ENCODE measurements around the gene RFTN2. TPM values are rescaled to one million over a fixed set of nuclear protein-coding genes. Genes with fewer than 3 reads are reported as not detected.

RFTN2 gene
- total RNA-seq, 1 experiment from 2014 or later = not detected

DNA sequence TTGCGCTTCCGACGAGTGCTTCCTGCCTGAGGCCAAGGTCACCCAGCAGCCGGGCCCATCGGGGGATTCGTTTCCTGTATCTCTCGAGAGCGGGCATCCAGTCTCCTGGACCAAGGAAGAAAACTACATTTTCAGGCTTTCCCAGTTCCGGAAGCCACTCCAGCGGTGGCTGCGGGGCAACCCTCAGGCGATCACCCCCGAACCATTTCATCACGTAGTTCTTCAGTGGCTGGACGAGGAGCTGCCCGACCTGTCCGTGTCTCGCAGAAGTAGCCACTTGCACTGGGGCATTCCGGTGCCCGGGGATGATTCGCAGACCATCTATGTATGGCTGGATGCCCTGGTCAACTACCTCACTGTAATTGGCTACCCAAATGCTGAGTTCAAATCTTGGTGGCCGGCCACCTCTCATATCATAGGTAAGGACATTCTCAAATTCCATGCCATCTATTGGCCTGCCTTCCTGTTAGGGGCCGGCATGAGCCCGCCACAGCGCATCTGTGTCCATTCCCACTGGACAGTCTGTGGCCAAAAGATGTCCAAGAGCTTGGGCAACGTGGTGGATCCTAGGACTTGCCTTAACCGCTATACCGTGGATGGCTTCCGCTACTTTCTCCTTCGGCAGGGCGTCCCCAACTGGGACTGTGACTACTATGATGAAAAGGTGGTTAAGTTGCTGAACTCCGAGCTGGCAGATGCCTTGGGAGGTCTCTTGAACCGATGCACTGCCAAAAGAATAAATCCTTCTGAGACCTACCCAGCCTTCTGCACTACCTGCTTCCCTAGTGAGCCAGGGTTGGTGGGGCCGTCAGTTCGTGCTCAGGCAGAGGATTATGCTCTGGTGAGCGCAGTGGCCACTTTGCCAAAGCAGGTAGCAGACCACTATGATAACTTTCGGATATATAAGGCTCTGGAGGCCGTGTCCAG is 30.8 kb upstream of the RFTN2 start:
- TF ChIP-seq POLR2AphosphoS5 (IDR thresholded peaks at IDR 0.05; ENCODE audit: low read depth, low read length) (no peak), SIN3A (IDR thresholded peaks at IDR 0.05; ENCODE audit: borderline replicate concordance, insufficient read depth, low read depth, low read length) (no peak)
- TF ChIP-seq, protein P1, sequence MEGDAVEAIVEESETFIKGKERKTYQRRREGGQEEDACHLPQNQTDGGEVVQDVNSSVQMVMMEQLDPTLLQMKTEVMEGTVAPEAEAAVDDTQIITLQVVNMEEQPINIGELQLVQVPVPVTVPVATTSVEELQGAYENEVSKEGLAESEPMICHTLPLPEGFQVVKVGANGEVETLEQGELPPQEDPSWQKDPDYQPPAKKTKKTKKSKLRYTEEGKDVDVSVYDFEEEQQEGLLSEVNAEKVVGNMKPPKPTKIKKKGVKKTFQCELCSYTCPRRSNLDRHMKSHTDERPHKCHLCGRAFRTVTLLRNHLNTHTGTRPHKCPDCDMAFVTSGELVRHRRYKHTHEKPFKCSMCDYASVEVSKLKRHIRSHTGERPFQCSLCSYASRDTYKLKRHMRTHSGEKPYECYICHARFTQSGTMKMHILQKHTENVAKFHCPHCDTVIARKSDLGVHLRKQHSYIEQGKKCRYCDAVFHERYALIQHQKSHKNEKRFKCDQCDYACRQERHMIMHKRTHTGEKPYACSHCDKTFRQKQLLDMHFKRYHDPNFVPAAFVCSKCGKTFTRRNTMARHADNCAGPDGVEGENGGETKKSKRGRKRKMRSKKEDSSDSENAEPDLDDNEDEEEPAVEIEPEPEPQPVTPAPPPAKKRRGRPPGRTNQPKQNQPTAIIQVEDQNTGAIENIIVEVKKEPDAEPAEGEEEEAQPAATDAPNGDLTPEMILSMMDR (IDR thresholded peaks at IDR 0.05) = no peak
- TF ChIP-seq, protein P2, sequence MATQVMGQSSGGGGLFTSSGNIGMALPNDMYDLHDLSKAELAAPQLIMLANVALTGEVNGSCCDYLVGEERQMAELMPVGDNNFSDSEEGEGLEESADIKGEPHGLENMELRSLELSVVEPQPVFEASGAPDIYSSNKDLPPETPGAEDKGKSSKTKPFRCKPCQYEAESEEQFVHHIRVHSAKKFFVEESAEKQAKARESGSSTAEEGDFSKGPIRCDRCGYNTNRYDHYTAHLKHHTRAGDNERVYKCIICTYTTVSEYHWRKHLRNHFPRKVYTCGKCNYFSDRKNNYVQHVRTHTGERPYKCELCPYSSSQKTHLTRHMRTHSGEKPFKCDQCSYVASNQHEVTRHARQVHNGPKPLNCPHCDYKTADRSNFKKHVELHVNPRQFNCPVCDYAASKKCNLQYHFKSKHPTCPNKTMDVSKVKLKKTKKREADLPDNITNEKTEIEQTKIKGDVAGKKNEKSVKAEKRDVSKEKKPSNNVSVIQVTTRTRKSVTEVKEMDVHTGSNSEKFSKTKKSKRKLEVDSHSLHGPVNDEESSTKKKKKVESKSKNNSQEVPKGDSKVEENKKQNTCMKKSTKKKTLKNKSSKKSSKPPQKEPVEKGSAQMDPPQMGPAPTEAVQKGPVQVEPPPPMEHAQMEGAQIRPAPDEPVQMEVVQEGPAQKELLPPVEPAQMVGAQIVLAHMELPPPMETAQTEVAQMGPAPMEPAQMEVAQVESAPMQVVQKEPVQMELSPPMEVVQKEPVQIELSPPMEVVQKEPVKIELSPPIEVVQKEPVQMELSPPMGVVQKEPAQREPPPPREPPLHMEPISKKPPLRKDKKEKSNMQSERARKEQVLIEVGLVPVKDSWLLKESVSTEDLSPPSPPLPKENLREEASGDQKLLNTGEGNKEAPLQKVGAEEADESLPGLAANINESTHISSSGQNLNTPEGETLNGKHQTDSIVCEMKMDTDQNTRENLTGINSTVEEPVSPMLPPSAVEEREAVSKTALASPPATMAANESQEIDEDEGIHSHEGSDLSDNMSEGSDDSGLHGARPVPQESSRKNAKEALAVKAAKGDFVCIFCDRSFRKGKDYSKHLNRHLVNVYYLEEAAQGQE (IDR thresholded peaks at IDR 0.05; ENCODE audit: insufficient read depth in 1 of 2, low read depth in 2 of 2, low read length in 1 of 2) = no peak
- DNase-seq (ENCODE audit: low read depth, low spot score) (no peak), ATAC-seq (peak; percentile 12)
- Histone ChIP-seq H3K9me3 (ENCODE audit: control insufficient read depth, insufficient read depth, low read depth, low read length) (no peaks in the 10 kb centered on the region), H3K4me3 (ENCODE audit: low read depth in 2 of 2, low read length in 2 of 2) (peak overlapping the region; percentile 76 to 94), H3K4me1 (ENCODE audit: control insufficient read depth, insufficient read depth, low read length) (peaks cover 15% of the 10 kb centered on the region), H3K27me3 (ENCODE audit: control insufficient read depth, insufficient read depth, low read length) (no peaks in the 10 kb centered on the region), H3K36me3 (ENCODE audit: control insufficient read depth, insufficient read depth, low read length) (peaks cover 6% of the 10 kb centered on the region), H3K27ac (ENCODE audit: low read length) (peak overlapping the region; percentile 81)
- in situ Hi-C loops (cut with HindIII; ENCODE audit: low pct_unique_long_range_greater_than_20kb, low sequenced_read_pairs) (no loop called here), intact Hi-C loops (cut with micrococcal nuclease; ENCODE audit: unreplicated experiment) (loop anchor here (2.0 to 5.0 kb wide), 2 partner anchors 71 to 204 kb away; partner anchors contain the start of gene HSPE1)
- ChIA-PET CTCF (interaction anchor here (0.6 kb wide), 2 partner anchors 96 to 175 kb away, joined by 3 to 5 read pairs; no protein-coding TSS in a partner anchor), POLR2A (no interaction called here)
- no TSS peak for BruUV-seq (replicated peaks)

DNA sequence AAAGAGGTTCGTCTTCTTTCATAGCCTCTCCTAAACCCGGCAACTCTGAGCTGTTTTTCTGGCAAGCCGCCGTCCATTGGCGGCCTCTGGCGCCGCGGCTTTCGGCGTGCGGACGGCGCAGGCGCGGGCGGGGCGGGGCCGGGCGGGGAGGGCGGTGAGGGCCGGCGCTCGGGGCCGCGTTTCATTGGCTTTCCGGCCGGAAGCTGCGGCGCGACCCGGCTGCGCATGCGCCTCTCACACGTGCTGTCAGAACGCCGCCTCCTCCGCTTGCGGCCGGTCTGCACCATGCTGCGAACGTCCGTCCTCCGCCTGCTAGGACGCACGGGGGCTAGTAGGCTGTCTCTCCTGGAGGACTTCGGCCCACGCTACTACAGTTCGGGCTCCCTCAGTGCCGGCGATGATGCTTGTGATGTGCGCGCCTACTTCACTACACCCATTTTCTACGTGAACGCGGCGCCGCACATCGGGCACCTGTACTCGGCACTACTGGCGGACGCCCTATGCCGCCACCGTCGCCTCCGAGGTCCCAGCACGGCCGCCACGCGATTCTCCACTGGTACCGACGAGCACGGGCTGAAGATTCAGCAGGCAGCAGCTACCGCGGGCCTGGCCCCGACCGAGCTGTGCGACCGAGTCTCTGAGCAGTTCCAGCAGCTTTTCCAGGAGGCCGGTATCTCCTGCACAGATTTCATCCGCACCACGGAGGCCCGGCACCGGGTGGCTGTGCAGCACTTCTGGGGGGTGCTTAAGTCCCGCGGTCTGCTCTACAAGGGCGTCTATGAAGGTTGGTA is 29.9 kb upstream of the RFTN2 start, which contains the start of gene MARS2:
TSS of gene MARS2 (plus strand) at position 249 of the 791 bp plus-strand sequence. CDS start at position 286, 37 bp downstream.
- POLR2A ChIA-PET = interaction anchor here (0.6 kb wide), 1 partner anchor 134 kb away, joined by 4 read pairs; no protein-coding TSS in a partner anchor

More for the DNA sequence above, 29.9 kb upstream of the RFTN2 start, which contains the start of gene MARS2:
- H3K4me1 ChIP-seq (ENCODE audit: control insufficient read depth, insufficient read depth, low read length) = peaks cover 15% of the 10 kb centered on the region
- DNase-seq (ENCODE audit: low read depth, low spot score) (peak; percentile 43), ATAC-seq (peak; percentile 92)
- no peaks in the 10 kb centered on the region for H3K9me3 ChIP-seq (ENCODE audit: control insufficient read depth, insufficient read depth, low read depth, low read length)
- H3K4me3 ChIP-seq (ENCODE audit: low read depth in 2 of 2, low read length in 2 of 2) = peak within 1 kb of the TSS; percentile 76 to 94
- H3K27ac ChIP-seq (ENCODE audit: low read length) = peak within 1 kb of the TSS; percentile 99
- in situ Hi-C loops (cut with HindIII; ENCODE audit: low pct_unique_long_range_greater_than_20kb, low sequenced_read_pairs) (no loop called here), intact Hi-C loops (cut with micrococcal nuclease; ENCODE audit: unreplicated experiment) (loop anchor here (5.0 kb wide), 1 partner anchor 203 kb away; the partner anchor contains the start of gene HSPE1)
- CTCF ChIA-PET = interaction anchor here (0.6 to 1.1 kb wide), 2 partner anchors 42 to 205 kb away, joined by 3 to 5 read pairs; partner anchors contain the start of genes HSPD1 and HSPE1
- H3K27me3 ChIP-seq (ENCODE audit: control insufficient read depth, insufficient read depth, low read length) = no peaks in the 10 kb centered on the region
- TF ChIP-seq, protein P1 (IDR thresholded peaks at IDR 0.05) = no peak
- TF ChIP-seq, protein P2 (IDR thresholded peaks at IDR 0.05; ENCODE audit: insufficient read depth in 1 of 2, low read depth in 2 of 2, low read length in 1 of 2) = no peak
- TF ChIP-seq SIN3A (IDR thresholded peaks at IDR 0.05; ENCODE audit: borderline replicate concordance, insufficient read depth, low read depth, low read length) = peak; percentile 94
- peak; percentile 76; the same call in 1 of the 2 replicates for TF ChIP-seq POLR2AphosphoS5 (IDR thresholded peaks at IDR 0.05; ENCODE audit: low read depth, low read length)
- no TSS peak for BruUV-seq (replicated peaks)
- peaks cover 6% of the 10 kb centered on the region for H3K36me3 ChIP-seq (ENCODE audit: control insufficient read depth, insufficient read depth, low read length)
